ENCODE measurements around the gene ZFHX2.

The ZFHX2 gene

DNA sequence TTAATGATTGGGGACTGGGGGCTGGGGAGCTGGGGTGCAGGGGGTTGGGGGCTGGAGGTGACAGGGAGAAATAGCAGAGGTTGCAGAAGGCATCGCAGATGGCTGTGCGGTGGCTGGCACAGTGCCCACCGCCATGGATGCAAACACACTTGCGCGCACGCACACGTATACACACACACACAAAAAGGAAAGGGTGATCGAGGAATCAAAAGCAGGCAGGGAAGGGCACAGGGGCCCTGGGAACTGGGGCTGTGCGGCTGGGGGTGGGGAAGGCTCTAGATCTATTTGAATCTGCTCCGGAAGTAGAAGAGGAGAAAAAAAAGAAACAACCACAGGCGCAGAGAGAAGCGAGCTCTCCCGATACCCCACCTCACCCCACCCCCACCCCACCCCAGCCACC lies 39.4 kb downstream of the ZFHX2 start:
- DNase-seq: no peak
- H3K9me2 ChIP-seq (replicated peaks; ENCODE audit: insufficient read depth, low read length): no peaks in the 10 kb centered on the region
- no peak overlapping the region for H3K4me2 ChIP-seq (ENCODE audit: low read depth, low read length)

DNA sequence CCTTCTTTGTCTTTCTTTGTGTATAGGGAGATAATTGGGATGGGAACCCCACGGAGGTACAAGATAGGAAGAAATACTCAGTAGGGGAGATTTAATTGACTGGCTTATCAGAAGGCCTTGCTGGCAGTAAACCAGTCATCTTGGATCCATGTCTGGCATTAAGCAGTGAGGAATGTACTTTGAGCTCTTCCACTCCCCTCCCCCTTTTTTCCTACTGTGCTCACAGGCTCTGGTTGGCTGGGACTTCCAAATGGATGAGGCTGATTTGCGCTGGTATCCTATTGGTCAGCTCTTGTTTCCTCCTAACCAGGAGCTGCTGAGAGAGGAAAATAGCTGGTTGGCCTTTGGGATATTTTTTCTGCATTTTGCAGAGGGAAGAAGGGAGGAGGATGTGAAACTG lies 57.3 kb downstream of the ZFHX2 start:
- Histone ChIP-seq H3K4me3 (ENCODE audit: low read length) (no peak overlapping the region), H3K4me2 (ENCODE audit: low read depth, low read length) (no peak overlapping the region), H4K20me1 (ENCODE audit: insufficient read depth, low read length) (no peaks in the 10 kb centered on the region), H2AFZ (ENCODE audit: low read length) (no peak overlapping the region), H3K36me3 (replicated peaks; ENCODE audit: insufficient read depth, low read length) (no peaks in the 10 kb centered on the region), H3K27me3 (replicated peaks; ENCODE audit: insufficient read depth, low read length) (no peaks in the 10 kb centered on the region), H3F3A (ENCODE audit: insufficient read depth, low read length) (no peaks in the 10 kb centered on the region), H3K27ac (ENCODE audit: low read length) (no peak overlapping the region), H3K9me2 (replicated peaks; ENCODE audit: insufficient read depth, low read length) (no peaks in the 10 kb centered on the region), H3K9me3 (replicated peaks; ENCODE audit: insufficient read depth, low read length) (no peaks in the 10 kb centered on the region), H3K9ac (ENCODE audit: low read length) (no peak overlapping the region), H3K79me2 (ENCODE audit: low read length) (no peaks in the 10 kb centered on the region), H3K4me1 (ENCODE audit: low read length) (no peaks in the 10 kb centered on the region)
- TF ChIP-seq EZH2 (optimal IDR thresholded peaks at IDR 0.05; ENCODE audit: low read depth, low read length): no peak
- TF ChIP-seq, protein P1, sequence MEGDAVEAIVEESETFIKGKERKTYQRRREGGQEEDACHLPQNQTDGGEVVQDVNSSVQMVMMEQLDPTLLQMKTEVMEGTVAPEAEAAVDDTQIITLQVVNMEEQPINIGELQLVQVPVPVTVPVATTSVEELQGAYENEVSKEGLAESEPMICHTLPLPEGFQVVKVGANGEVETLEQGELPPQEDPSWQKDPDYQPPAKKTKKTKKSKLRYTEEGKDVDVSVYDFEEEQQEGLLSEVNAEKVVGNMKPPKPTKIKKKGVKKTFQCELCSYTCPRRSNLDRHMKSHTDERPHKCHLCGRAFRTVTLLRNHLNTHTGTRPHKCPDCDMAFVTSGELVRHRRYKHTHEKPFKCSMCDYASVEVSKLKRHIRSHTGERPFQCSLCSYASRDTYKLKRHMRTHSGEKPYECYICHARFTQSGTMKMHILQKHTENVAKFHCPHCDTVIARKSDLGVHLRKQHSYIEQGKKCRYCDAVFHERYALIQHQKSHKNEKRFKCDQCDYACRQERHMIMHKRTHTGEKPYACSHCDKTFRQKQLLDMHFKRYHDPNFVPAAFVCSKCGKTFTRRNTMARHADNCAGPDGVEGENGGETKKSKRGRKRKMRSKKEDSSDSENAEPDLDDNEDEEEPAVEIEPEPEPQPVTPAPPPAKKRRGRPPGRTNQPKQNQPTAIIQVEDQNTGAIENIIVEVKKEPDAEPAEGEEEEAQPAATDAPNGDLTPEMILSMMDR (IDR thresholded peaks at IDR 0.05; ENCODE audit: low read length): no peak
- TF ChIP-seq EZH2phosphoT487 (IDR thresholded peaks at IDR 0.05; ENCODE audit: low read length): no peak
- DNase-seq: no peak

More for the DNA sequence above, 39.4 kb downstream of the ZFHX2 start:
- TF ChIP-seq EZH2phosphoT487 (IDR thresholded peaks at IDR 0.05; ENCODE audit: low read length) (no peak), EZH2 (optimal IDR thresholded peaks at IDR 0.05; ENCODE audit: low read depth, low read length) (no peak)
- TF ChIP-seq, protein P1 (IDR thresholded peaks at IDR 0.05; ENCODE audit: low read length): no peak
- H4K20me1 ChIP-seq (ENCODE audit: insufficient read depth, low read length): no peaks in the 10 kb centered on the region
- H3K27ac ChIP-seq (ENCODE audit: low read length): no peak overlapping the region
- H3K36me3 ChIP-seq (replicated peaks; ENCODE audit: insufficient read depth, low read length): no peaks in the 10 kb centered on the region
- H3K79me2 ChIP-seq (ENCODE audit: low read length): no peaks in the 10 kb centered on the region
- no peak overlapping the region for H3K4me3 ChIP-seq (ENCODE audit: low read length)
- H3K4me1 ChIP-seq (ENCODE audit: low read length): no peaks in the 10 kb centered on the region
- no peaks in the 10 kb centered on the region for H3K9me3 ChIP-seq (replicated peaks; ENCODE audit: insufficient read depth, low read length)
- H3K9ac ChIP-seq (ENCODE audit: low read length): no peak overlapping the region
- no peaks in the 10 kb centered on the region for H3K27me3 ChIP-seq (replicated peaks; ENCODE audit: insufficient read depth, low read length)
- H2AFZ ChIP-seq (ENCODE audit: low read length): no peak overlapping the region
- no peaks in the 10 kb centered on the region for H3F3A ChIP-seq (ENCODE audit: insufficient read depth, low read length)

DNA sequence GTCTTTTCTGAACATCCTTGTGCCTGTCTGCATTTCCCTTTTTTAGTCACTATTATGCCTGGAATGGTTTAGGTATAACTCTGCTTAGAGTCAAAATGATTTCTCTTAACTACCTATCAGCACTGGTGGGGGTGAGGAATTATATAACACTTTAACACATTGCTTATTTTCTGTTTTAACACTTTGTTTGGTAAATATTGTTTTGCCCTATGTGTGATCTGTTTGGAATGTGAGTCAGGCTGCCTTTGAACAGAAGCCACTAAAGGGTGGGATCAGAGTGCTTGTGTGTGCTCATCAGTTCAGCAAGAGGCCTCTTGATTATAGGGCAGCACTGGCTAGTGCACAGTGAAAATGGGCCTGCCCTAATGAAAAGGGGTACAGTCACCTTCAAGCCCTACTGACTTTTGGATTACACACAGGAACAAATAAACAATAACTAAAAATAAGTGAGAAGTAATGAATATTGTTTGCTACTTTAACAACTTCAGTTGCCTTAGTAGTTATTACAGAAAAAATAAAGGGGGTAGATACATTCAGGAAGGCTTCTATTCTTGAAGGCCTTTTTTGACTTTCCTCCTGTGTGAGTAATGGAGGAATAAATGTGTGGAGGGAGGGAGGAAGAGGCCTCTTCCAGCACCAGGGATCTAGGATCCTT lies 58.8 kb downstream of the ZFHX2 start:
- Histone ChIP-seq H3K27me3 (replicated peaks; ENCODE audit: insufficient read depth, low read length) (no peaks in the 10 kb centered on the region), H3K79me2 (ENCODE audit: low read length) (no peaks in the 10 kb centered on the region), H3F3A (ENCODE audit: insufficient read depth, low read length) (no peaks in the 10 kb centered on the region), H2AFZ (ENCODE audit: low read length) (no peak overlapping the region), H3K9me3 (replicated peaks; ENCODE audit: insufficient read depth, low read length) (no peaks in the 10 kb centered on the region), H3K9me2 (replicated peaks; ENCODE audit: insufficient read depth, low read length) (no peaks in the 10 kb centered on the region), H3K4me3 (ENCODE audit: low read length) (no peak overlapping the region), H3K36me3 (replicated peaks; ENCODE audit: insufficient read depth, low read length) (no peaks in the 10 kb centered on the region), H4K20me1 (ENCODE audit: insufficient read depth, low read length) (no peaks in the 10 kb centered on the region), H3K9ac (ENCODE audit: low read length) (no peak overlapping the region), H3K27ac (ENCODE audit: low read length) (no peak overlapping the region), H3K4me1 (ENCODE audit: low read length) (no peaks in the 10 kb centered on the region), H3K4me2 (ENCODE audit: low read depth, low read length) (no peak overlapping the region)
- DNase-seq: no peak
- TF ChIP-seq EZH2phosphoT487 (IDR thresholded peaks at IDR 0.05; ENCODE audit: low read length): no peak
- TF ChIP-seq, protein P1 (IDR thresholded peaks at IDR 0.05; ENCODE audit: low read length): no peak
- no peak for TF ChIP-seq EZH2 (optimal IDR thresholded peaks at IDR 0.05; ENCODE audit: low read depth, low read length)

Measured in MM.1S (cell line).